Thyroid gland (tissue), 4 donors: ENCODE results near the gene CCDC9B. TPM values are rescaled to one million over a fixed set of nuclear protein-coding genes. Genes with fewer than 3 reads are reported as not detected.

ENCODE experiments used
- DNase-seq, 2 donors: peaks; one replicate each; pipeline ENCODE4 v3.0.0-alpha.2; 2019
- H3K27ac ChIP-seq, 3 donors: fragments of 200-600 bp; sonication (generic); 1 replicate in 2 of 3; 2 replicates in 1 of 3; pipeline ENCODE4 v1.5.1; 2016 to 2019; ENCODE audit warnings: mild to moderate bottlenecking in 1 of 3, moderate library complexity in 1 of 3
- H3K27me3 ChIP-seq: fragments of 200-600 bp; sonication (generic); one replicate; pipeline ENCODE4 v1.5.1; 2019
- H3K36me3 ChIP-seq, 2 donors: fragments of 200-600 bp; sonication (generic); one replicate each; pipeline ENCODE4 v1.5.1; 2016 to 2019
- H3K4me1 ChIP-seq, 2 donors: fragments of 200-600 bp; sonication (generic); one replicate each; pipeline ENCODE4 v1.5.1; 2017 to 2019
- H3K4me3 ChIP-seq, 3 donors: fragments of 200-600 bp; sonication (generic); replicated peaks in 1 of 3; 1 replicate in 2 of 3; 2 replicates in 1 of 3; pipeline ENCODE4 v1.5.1; 2016; ENCODE audit warnings: mild to moderate bottlenecking in 1 of 3
- H3K9me3 ChIP-seq: fragments of 200-600 bp; sonication (generic); one replicate; pipeline ENCODE4 v1.5.1; 2017
- POLR2A ChIP-seq, 2 donors: fragments of 450-650 bp; IDR thresholded peaks; one replicate each; pipeline ENCODE4 v1.6.1; 2017; ENCODE audit warnings: antibody characterized with exemption in 2 of 2, mild to moderate bottlenecking in 2 of 2, moderate library complexity in 1 of 2
- WGBS, 2 donors: methylation state at CpG; one replicate each; pipeline ENCODE4 v1.1.5; 2017; 5-methylcytosine and 5-hydroxymethylcytosine counted together
- intact Hi-C: fragments of 100-400 bp; cut with DNase I; formaldehyde crosslinking; loops from one replicate; pipeline ENCODE4 v1.15.1; 2023
- total RNA-seq, 4 donors: library from RNA; depleted of rRNA; stranded (reverse); fragments of >200 nt; gene quantifications; one replicate each; pipeline ENCODE4 v1.2.3, GENCODE V29; 2016
- TF ChIP-seq, protein P1 (sequence below), 6 experiments: fragments of 200-600 bp in 3 of 6; fragments of 450-650 bp in 3 of 6; sonication (generic) in 3 of 6; IDR thresholded peaks; one replicate each; pipeline ENCODE4 v1.5.1; 2016 to 2019; ENCODE audit warnings: antibody characterized with exemption in 6 of 6, mild to moderate bottlenecking in 2 of 6, inconsistent platforms in 1 of 6, moderate library complexity in 1 of 6

The CCDC9B gene
- total RNA-seq, 4 donors from 2014 or later = 54.2 to 126 (median 97.5) TPM

- H3K9me3 ChIP-seq = no peaks in the 10 kb centered on the region
- no peak overlapping the region for H3K27ac ChIP-seq
- H3K4me1 ChIP-seq = no peaks in the 10 kb centered on the region
- TF ChIP-seq, protein P1, sequence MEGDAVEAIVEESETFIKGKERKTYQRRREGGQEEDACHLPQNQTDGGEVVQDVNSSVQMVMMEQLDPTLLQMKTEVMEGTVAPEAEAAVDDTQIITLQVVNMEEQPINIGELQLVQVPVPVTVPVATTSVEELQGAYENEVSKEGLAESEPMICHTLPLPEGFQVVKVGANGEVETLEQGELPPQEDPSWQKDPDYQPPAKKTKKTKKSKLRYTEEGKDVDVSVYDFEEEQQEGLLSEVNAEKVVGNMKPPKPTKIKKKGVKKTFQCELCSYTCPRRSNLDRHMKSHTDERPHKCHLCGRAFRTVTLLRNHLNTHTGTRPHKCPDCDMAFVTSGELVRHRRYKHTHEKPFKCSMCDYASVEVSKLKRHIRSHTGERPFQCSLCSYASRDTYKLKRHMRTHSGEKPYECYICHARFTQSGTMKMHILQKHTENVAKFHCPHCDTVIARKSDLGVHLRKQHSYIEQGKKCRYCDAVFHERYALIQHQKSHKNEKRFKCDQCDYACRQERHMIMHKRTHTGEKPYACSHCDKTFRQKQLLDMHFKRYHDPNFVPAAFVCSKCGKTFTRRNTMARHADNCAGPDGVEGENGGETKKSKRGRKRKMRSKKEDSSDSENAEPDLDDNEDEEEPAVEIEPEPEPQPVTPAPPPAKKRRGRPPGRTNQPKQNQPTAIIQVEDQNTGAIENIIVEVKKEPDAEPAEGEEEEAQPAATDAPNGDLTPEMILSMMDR (IDR thresholded peaks at IDR 0.05) = no peak
- TF ChIP-seq POLR2A (IDR thresholded peaks at IDR 0.05) = no peak
- no peaks in the 10 kb centered on the region for H3K27me3 ChIP-seq
- H3K36me3 ChIP-seq = no peaks in the 10 kb centered on the region
- 62 to 68% methylated on average over 10 of the region's 11 CpGs for WGBS, 2 donors
- intact Hi-C loops = no loop called here
- DNase-seq = no peak
- H3K4me3 ChIP-seq = no peak overlapping the region
These were observed 37.8 kb downstream of the CCDC9B start for GRCh38 chr15:40302981-40303380.

GRCh38 chr15:40302288-40302886 lies 38.4 kb downstream of the CCDC9B start:
- no peak overlapping the region for H3K27ac ChIP-seq
- no peaks in the 10 kb centered on the region for H3K9me3 ChIP-seq
- H3K27me3 ChIP-seq = no peaks in the 10 kb centered on the region
- 83 to 94% methylated on average over 11 to 19 of the region's 19 CpGs for WGBS, 2 donors
- no peaks in the 10 kb centered on the region for H3K4me1 ChIP-seq
- TF ChIP-seq, protein P1 (IDR thresholded peaks at IDR 0.05) = no peak
- TF ChIP-seq POLR2A (IDR thresholded peaks at IDR 0.05) = no peak
- DNase-seq = no peak
- intact Hi-C loops = no loop called here
- H3K4me3 ChIP-seq = no peak overlapping the region
- H3K36me3 ChIP-seq = no peaks in the 10 kb centered on the region

DNA sequence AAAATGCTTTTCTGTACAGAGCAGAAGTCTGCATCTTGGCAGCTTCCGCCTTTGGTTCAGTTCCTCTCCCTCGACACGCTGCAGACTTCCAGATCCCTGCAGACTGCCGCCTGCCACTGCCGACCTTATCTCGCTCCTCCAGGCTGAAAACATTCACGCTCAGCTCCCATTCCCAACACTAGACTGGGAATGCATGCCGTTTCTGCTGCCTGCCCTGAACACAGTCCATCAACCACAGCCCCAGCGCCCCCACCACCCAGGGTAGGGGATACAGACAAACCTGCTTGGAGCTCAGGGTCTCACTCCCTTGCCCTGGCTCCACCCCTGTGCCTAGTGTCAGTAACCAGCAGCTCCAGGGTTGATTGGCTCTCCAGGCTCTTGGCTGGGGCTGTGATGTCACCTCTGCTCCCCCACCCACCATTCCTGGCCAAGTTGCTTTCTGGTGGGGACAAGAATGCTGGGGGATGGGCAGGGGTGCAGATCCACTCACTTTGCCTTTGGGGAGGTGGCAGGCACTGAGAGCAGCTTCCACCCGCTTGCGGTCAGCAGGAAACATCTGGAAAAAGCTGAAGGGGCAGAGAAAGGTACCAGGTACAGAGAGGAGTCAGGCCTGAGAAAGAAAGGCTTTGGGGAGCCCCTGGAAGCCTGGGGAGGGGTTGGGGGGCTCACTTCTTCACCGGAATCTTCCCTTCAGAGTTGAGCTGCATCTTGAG lies 39.1 kb downstream of the CCDC9B start:
- H3K36me3 ChIP-seq = no peaks in the 10 kb centered on the region
- TF ChIP-seq, protein P1 (IDR thresholded peaks at IDR 0.05) = no peak
- TF ChIP-seq POLR2A (IDR thresholded peaks at IDR 0.05) = no peak
- H3K9me3 ChIP-seq = no peaks in the 10 kb centered on the region
- no peak for DNase-seq
- H3K4me3 ChIP-seq = no peak overlapping the region
- intact Hi-C loops = no loop called here
- peaks cover 0 to 4% of the 10 kb centered on the region in 2 donors for H3K4me1 ChIP-seq
- no peak overlapping the region for H3K27ac ChIP-seq
- no peaks in the 10 kb centered on the region for H3K27me3 ChIP-seq
- 60 to 67% methylated on average over 12 of the region's 12 CpGs for WGBS, 2 donors

- H3K36me3 ChIP-seq = no peaks in the 10 kb centered on the region
- H3K27me3 ChIP-seq = no peaks in the 10 kb centered on the region
- peaks cover 7 to 13% of the 10 kb centered on the region in 2 donors for H3K4me1 ChIP-seq
- intact Hi-C loops = no loop called here
- H3K9me3 ChIP-seq = no peaks in the 10 kb centered on the region
- H3K27ac ChIP-seq = no peak overlapping the region
- WGBS, 2 donors = 89% methylated on average over 2 of the region's 2 CpGs
- TF ChIP-seq, protein P1 (IDR thresholded peaks at IDR 0.05) = no peak
- TF ChIP-seq POLR2A (IDR thresholded peaks at IDR 0.05) = no peak
- DNase-seq = no peak
- H3K4me3 ChIP-seq = no peak overlapping the region
These were observed 40.0 kb downstream of the CCDC9B start for GRCh38 chr15:40300771-40301170.

GRCh38 chr15:40300367-40300766 lies 40.4 kb downstream of the CCDC9B start:
- Histone ChIP-seq H3K36me3 (no peaks in the 10 kb centered on the region), H3K4me1 (peaks cover 11 to 16% of the 10 kb centered on the region in 2 donors), H3K9me3 (no peaks in the 10 kb centered on the region), H3K4me3 (no peak overlapping the region), H3K27me3 (no peaks in the 10 kb centered on the region), H3K27ac (no peak overlapping the region)
- WGBS, 2 donors = 95 to 99% methylated on average over 2 of the region's 2 CpGs
- TF ChIP-seq, protein P1 (IDR thresholded peaks at IDR 0.05) = no peak
- no peak for TF ChIP-seq POLR2A (IDR thresholded peaks at IDR 0.05)
- intact Hi-C loops = no loop called here
- no peak for DNase-seq
